HG02884 (cell line): ENCODE results near the gene PRKAR1A.

ENCODE experiments used
- ATAC-seq: cut with Tn5 transposase; IDR thresholded peaks from one replicate; pipeline ENCODE4 v1.9.1; 2021; ENCODE audit warnings: mild to moderate bottlenecking, moderate library complexity; ENCODE audit not compliant: unreplicated experiment

Gene PRKAR1A

GRCh38 chr17:68541816-68542215, 29.6 kb downstream of the PRKAR1A start:
- ATAC-seq: no peak

- ATAC-seq: no peak
Observed at GRCh38 chr17:68542698-68543463, 30.7 kb downstream of the PRKAR1A start.

- no peak for ATAC-seq
Observed at GRCh38 chr17:68544111-68544915, 32.1 kb downstream of the PRKAR1A start.

- no peak for ATAC-seq
Observed at GRCh38 chr17:68556551-68556950, 44.3 kb downstream of the PRKAR1A start.

GRCh38 chr17:68559316-68559715, 47.1 kb downstream of the PRKAR1A start:
- ATAC-seq: no peak

GRCh38 chr17:68560966-68561720, 48.9 kb downstream of the PRKAR1A start:
- ATAC-seq: no peak

GRCh38 chr17:68562736-68563135, 50.5 kb downstream of the PRKAR1A start:
- ATAC-seq: no peak

- no peak for ATAC-seq
Observed at GRCh38 chr17:68564415-68565111, 52.3 kb downstream of the PRKAR1A start.

GRCh38 chr17:68565661-68566441, 53.6 kb downstream of the PRKAR1A start:
- no peak for ATAC-seq

GRCh38 chr17:68566442-68566738, 54.2 kb downstream of the PRKAR1A start:
- no peak for ATAC-seq

- no peak for ATAC-seq
Observed at GRCh38 chr17:68567035-68567434, 54.8 kb downstream of the PRKAR1A start.

GRCh38 chr17:68567581-68567980, 55.4 kb downstream of the PRKAR1A start:
- no peak for ATAC-seq

GRCh38 chr17:68568581-68568980, 56.4 kb downstream of the PRKAR1A start:
- ATAC-seq: no peak

GRCh38 chr17:68569346-68569745, 57.1 kb downstream of the PRKAR1A start:
- no peak for ATAC-seq

GRCh38 chr17:68570526-68570925, 58.3 kb downstream of the PRKAR1A start:
- no peak for ATAC-seq

- no peak for ATAC-seq
Observed at GRCh38 chr17:68572138-68572842, 60.1 kb downstream of the PRKAR1A start.

- no peak for ATAC-seq
Observed at GRCh38 chr17:68573338-68573737, 61.1 kb downstream of the PRKAR1A start.

GRCh38 chr17:68576137-68576536, 63.9 kb downstream of the PRKAR1A start:
- ATAC-seq: no peak

GRCh38 chr17:68576811-68577496, 64.7 kb downstream of the PRKAR1A start:
- ATAC-seq: no peak
